Measurements from ENCODE around the gene TMPO.
A peak's percentile ranks its signal among the peaks of the same experiment; 100 is the strongest.
"Not testable (repeated sequence)": the region's sequence is repeated elsewhere in the genome, so short reads cannot be mapped to it uniquely, and the experiment has no call there.

The TMPO gene

GRCh38 chr12:98579835-98580234 lies 64.4 kb downstream of the TMPO start:
- no peak for DNase-seq

- no peak for DNase-seq
These were observed 65.3 kb downstream of the TMPO start for GRCh38 chr12:98580695-98581094.

GRCh38 chr12:98581101-98581500 lies 65.7 kb downstream of the TMPO start:
- DNase-seq: no peak

- no peak for DNase-seq
These were observed 66.7 kb downstream of the TMPO start for GRCh38 chr12:98582093-98582492.

GRCh38 chr12:98587084-98587483 lies 71.7 kb downstream of the TMPO start:
- peak; percentile 82 for DNase-seq

- DNase-seq: no peak
These were observed 75.8 kb downstream of the TMPO start for GRCh38 chr12:98591209-98591608.

GRCh38 chr12:98592825-98593322 lies 77.5 kb downstream of the TMPO start:
- DNase-seq: no peak

GRCh38 chr12:98593351-98594049 lies 78.1 kb downstream of the TMPO start, which contains the start of gene SLC25A3:
Gene SLC25A3, plus strand, starts transcription at chr12:98593686. Its CDS starts 293 bp downstream, at chr12:98593979.
- peak; percentile 96 for DNase-seq

GRCh38 chr12:98594050-98594835 lies 78.9 kb downstream of the TMPO start:
- no peak for DNase-seq

- no peak for DNase-seq
These were observed 80.0 kb downstream of the TMPO start for GRCh38 chr12:98595243-98595988.

GRCh38 chr12:98597313-98597712 lies 81.9 kb downstream of the TMPO start:
- DNase-seq: not testable (repeated sequence)
